Activated CD4-positive, alpha-beta T cell treated with anti-CD3 and anti-CD28 coated beads for 1 hour (primary cell): ENCODE data around the gene UPK1B.
"Not testable (repeated sequence)": the region's sequence is repeated elsewhere in the genome, so short reads cannot be mapped to it uniquely, and the experiment has no call there.

Experiments
- DNase-seq: peaks from one replicate; pipeline ENCODE4 v3.0.0-alpha.2; 2020

Gene UPK1B

GRCh38 chr3:119173325-119173724 lies at the start of gene UPK1B:
Gene UPK1B, plus strand, starts transcription at chr3:119173598. Its CDS starts 13,144 bp downstream, at chr3:119186742.
- no peak for DNase-seq

- no peak for DNase-seq
Observed at GRCh38 chr3:119125342-119125741, 48.1 kb upstream of the UPK1B start.

- no peak for DNase-seq
Observed at GRCh38 chr3:119125742-119126504, 47.5 kb upstream of the UPK1B start.

GRCh38 chr3:119130291-119130690 lies 43.1 kb upstream of the UPK1B start:
- DNase-seq, result not testable (repeated sequence)

GRCh38 chr3:119132291-119132690 lies 41.1 kb upstream of the UPK1B start:
- DNase-seq, result not testable (repeated sequence)

- DNase-seq, result not testable (repeated sequence)
Observed at GRCh38 chr3:119139360-119139759, 34.0 kb upstream of the UPK1B start.

GRCh38 chr3:119140466-119140865 lies 32.9 kb upstream of the UPK1B start:
- DNase-seq, result no peak

- DNase-seq, result no peak
Observed at GRCh38 chr3:119145128-119145499, 28.3 kb upstream of the UPK1B start.

- no peak for DNase-seq
Observed at GRCh38 chr3:119145500-119146167, 27.8 kb upstream of the UPK1B start, which contains the start of gene TEX55. Gene TEX55, plus strand, starts transcription at chr3:119146165. Its CDS starts 25 bp downstream, at chr3:119146190.

GRCh38 chr3:119146578-119147375 lies 26.6 kb upstream of the UPK1B start:
- DNase-seq, result no peak

GRCh38 chr3:119147494-119147893 lies 25.9 kb upstream of the UPK1B start:
- no peak for DNase-seq

- no peak for DNase-seq
Observed at GRCh38 chr3:119148493-119149180, 24.8 kb upstream of the UPK1B start.

GRCh38 chr3:119149484-119149883 lies 23.9 kb upstream of the UPK1B start:
- no peak for DNase-seq

GRCh38 chr3:119156868-119157267 lies 16.5 kb upstream of the UPK1B start:
- no peak for DNase-seq

- DNase-seq, result no peak
Observed at GRCh38 chr3:119157971-119158370, 15.4 kb upstream of the UPK1B start.

- no peak for DNase-seq
Observed at GRCh38 chr3:119160361-119160760, 13.0 kb upstream of the UPK1B start.

- no peak for DNase-seq
Observed at GRCh38 chr3:119160815-119161214, 12.6 kb upstream of the UPK1B start.

GRCh38 chr3:119161240-119161639 lies 12.2 kb upstream of the UPK1B start:
- DNase-seq, result no peak

GRCh38 chr3:119164745-119165144 lies 8.7 kb upstream of the UPK1B start:
- not testable (repeated sequence) for DNase-seq

GRCh38 chr3:119170821-119171220 lies 2.6 kb upstream of the UPK1B start:
- DNase-seq, result no peak

- DNase-seq, result no peak
Observed at GRCh38 chr3:119175872-119176756, 2.7 kb downstream of the UPK1B start.

GRCh38 chr3:119176778-119177177 lies 3.4 kb downstream of the UPK1B start:
- no peak for DNase-seq
